PC-9 (cell line): Measurements from ENCODE around the gene DNAJC12. TPM values are rescaled to one million over a fixed set of nuclear protein-coding genes. Genes with fewer than 3 reads are reported as not detected.

Experiments
- BruUV-seq: library from RNA; stranded (reverse); fragments of 400-500 nt; replicated peaks from 2 replicates; lab custom pipeline; 2021; lab: Mats Ljungman, UMichigan
- CTCF ChIA-PET: fragments of 300-600 bp; sonication (Branson Sonifier 250); formaldehyde crosslinking; loops from one replicate; lab custom pipeline; 2022; ENCODE audit warnings: antibody characterized with exemption; lab: Charles Lee
- POLR2A ChIA-PET: fragments of 300-600 bp; sonication (Branson Sonifier 250); formaldehyde crosslinking; loops from one replicate; lab custom pipeline; 2022; ENCODE audit warnings: antibody characterized with exemption; ENCODE audit not compliant: unreplicated experiment; lab: Charles Lee
- DNase-seq, 2 experiments: peaks; one replicate each; pipeline versions ENCODE4 v3.0.0 to v3.0.0-alpha.2; 2015 to 2022; ENCODE audit warnings: mixed read lengths in 1 of 2
- H2AFZ ChIP-seq: fragments of 200-600 bp; sonication (generic); 2 replicates; pipeline ENCODE4 v1.8.1; 2017; ENCODE audit warnings: antibody characterized with exemption
- H3F3A ChIP-seq: fragments of 200-600 bp; sonication (generic); 2 replicates; pipeline ENCODE4 v1.8.1; 2017; ENCODE audit warnings: antibody characterized with exemption, mild to moderate bottlenecking, low read depth; ENCODE audit not compliant: insufficient read depth
- H3K27ac ChIP-seq: fragments of 200-600 bp; sonication (generic); 2 replicates; pipeline ENCODE4 v1.6.1; 2016; ENCODE audit warnings: mixed run types
- H3K27me3 ChIP-seq: fragments of 200-600 bp; sonication (generic); 2 replicates; pipeline ENCODE4 v1.6.1; 2016; ENCODE audit warnings: low read depth, mixed run types; ENCODE audit not compliant: insufficient read depth
- H3K36me3 ChIP-seq: fragments of 200-600 bp; sonication (generic); 2 replicates; pipeline ENCODE4 v1.6.1; 2016; ENCODE audit warnings: low read depth, mixed run types
- H3K4me1 ChIP-seq: fragments of 200-600 bp; sonication (generic); replicated peaks from 2 replicates; pipeline ENCODE4 v1.6.1; 2016; ENCODE audit warnings: mixed run types; ENCODE audit not compliant: insufficient read depth
- H3K4me2 ChIP-seq: fragments of 200-600 bp; sonication (generic); 2 replicates; pipeline ENCODE4 v1.6.1; 2017; ENCODE audit warnings: mixed run types
- H3K4me3 ChIP-seq: fragments of 200-600 bp; sonication (generic); 2 replicates; pipeline ENCODE4 v1.6.1; 2016; ENCODE audit warnings: mixed run types
- H3K79me2 ChIP-seq: fragments of 200-600 bp; sonication (generic); 2 replicates; pipeline ENCODE4 v1.6.1; 2017; ENCODE audit warnings: low read depth, mixed run types
- H3K9me2 ChIP-seq: fragments of 200-600 bp; sonication (generic); 2 replicates; pipeline ENCODE4 v1.8.1; 2017; ENCODE audit warnings: mild to moderate bottlenecking; ENCODE audit not compliant: insufficient read depth
- H3K9me3 ChIP-seq: fragments of 200-600 bp; sonication (generic); 2 replicates; pipeline ENCODE4 v1.8.1; 2016; ENCODE audit warnings: low read depth; ENCODE audit not compliant: insufficient read depth
- H4K20me1 ChIP-seq: fragments of 200-600 bp; sonication (generic); 2 replicates; pipeline ENCODE4 v1.8.1; 2017; ENCODE audit not compliant: insufficient read depth
- EZH2 ChIP-seq: fragments of 200-600 bp; sonication (generic); IDR thresholded peaks from 2 replicates; pipeline ENCODE4 v1.8.0; 2017; ENCODE audit warnings: antibody characterized with exemption, low read depth
- intact Hi-C: fragments of 100-400 bp; cut with micrococcal nuclease; formaldehyde crosslinking; loops from one replicate; pipeline ENCODE4 v1.10.0; 2022; ENCODE audit not compliant: unreplicated experiment
- total RNA-seq: library from RNA; stranded (reverse); gene quantifications from 2 replicates; pipeline ENCODE4 v1.2.3, GENCODE V29; 2021
- TF ChIP-seq, protein P1 (sequence below): fragments of 200-600 bp; sonication (generic); conservative IDR thresholded peaks from 2 replicates; pipeline ENCODE4 v1.6.1; 2017; ENCODE audit warnings: mixed run types, antibody characterized with exemption, mild to moderate bottlenecking, moderate library complexity

Gene DNAJC12
- total RNA-seq, 1 experiment from 2014 or later = 0.33 TPM

- TF ChIP-seq EZH2 = no peak
- TF ChIP-seq, protein P1, sequence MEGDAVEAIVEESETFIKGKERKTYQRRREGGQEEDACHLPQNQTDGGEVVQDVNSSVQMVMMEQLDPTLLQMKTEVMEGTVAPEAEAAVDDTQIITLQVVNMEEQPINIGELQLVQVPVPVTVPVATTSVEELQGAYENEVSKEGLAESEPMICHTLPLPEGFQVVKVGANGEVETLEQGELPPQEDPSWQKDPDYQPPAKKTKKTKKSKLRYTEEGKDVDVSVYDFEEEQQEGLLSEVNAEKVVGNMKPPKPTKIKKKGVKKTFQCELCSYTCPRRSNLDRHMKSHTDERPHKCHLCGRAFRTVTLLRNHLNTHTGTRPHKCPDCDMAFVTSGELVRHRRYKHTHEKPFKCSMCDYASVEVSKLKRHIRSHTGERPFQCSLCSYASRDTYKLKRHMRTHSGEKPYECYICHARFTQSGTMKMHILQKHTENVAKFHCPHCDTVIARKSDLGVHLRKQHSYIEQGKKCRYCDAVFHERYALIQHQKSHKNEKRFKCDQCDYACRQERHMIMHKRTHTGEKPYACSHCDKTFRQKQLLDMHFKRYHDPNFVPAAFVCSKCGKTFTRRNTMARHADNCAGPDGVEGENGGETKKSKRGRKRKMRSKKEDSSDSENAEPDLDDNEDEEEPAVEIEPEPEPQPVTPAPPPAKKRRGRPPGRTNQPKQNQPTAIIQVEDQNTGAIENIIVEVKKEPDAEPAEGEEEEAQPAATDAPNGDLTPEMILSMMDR = no peak
- Histone ChIP-seq H3K27ac (no peak overlapping the region), H4K20me1 (no peaks in the 10 kb centered on the region), H2AFZ (no peak overlapping the region), H3K4me2 (no peak overlapping the region), H3K9me2 (no peaks in the 10 kb centered on the region; the same call in 1 of the 2 replicates), H3K36me3 (no peaks in the 10 kb centered on the region), H3K27me3 (no peaks in the 10 kb centered on the region), H3K9me3 (no peaks in the 10 kb centered on the region), H3F3A (no peaks in the 10 kb centered on the region), H3K79me2 (no peaks in the 10 kb centered on the region), H3K4me3 (no peak overlapping the region), H3K4me1 (peaks cover 15% of the 10 kb centered on the region; the same call in 1 of the 2 replicates)
- BruUV-seq = no TSS peak
- CTCF ChIA-PET = interaction anchor here (0.7 kb wide), 1 partner anchor 738 kb away, joined by 5 read pairs; no protein-coding TSS in a partner anchor
- DNase-seq = no peak
- POLR2A ChIA-PET = no interaction called here
- intact Hi-C loops = no loop called here
Observed at GRCh38 chr10:67793313-67793712, 44.7 kb downstream of the DNAJC12 start.

DNA sequence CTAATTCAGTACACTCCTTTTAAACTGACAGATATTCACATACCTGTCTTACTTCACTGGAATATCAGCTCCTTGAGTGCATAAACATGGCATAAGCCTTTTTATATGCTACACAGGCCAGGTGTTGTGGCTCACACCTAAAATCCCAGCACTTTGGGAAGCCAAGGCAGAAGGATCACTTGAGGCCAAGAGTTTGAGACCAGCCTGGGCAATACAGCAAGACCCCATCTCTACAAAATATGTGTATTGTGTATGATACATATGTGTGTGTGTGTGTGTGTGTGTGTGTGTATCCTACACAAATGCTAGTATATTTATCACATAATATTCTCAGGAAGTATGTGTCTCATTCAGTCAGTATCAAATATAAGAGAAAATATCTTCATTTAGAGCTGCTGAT lies 45.3 kb downstream of the DNAJC12 start:
- ChIA-PET POLR2A (no interaction called here), CTCF (interaction anchor here (0.7 kb wide), 1 partner anchor 737 kb away, joined by 5 read pairs; no protein-coding TSS in a partner anchor)
- H3K79me2 ChIP-seq = no peaks in the 10 kb centered on the region
- BruUV-seq = no TSS peak
- no peaks in the 10 kb centered on the region for H4K20me1 ChIP-seq
- H3K4me2 ChIP-seq = no peak overlapping the region
- no peak overlapping the region for H3K4me3 ChIP-seq
- H2AFZ ChIP-seq = no peak overlapping the region
- DNase-seq = no peak
- no peaks in the 10 kb centered on the region for H3K36me3 ChIP-seq
- intact Hi-C loops = no loop called here
- no peaks in the 10 kb centered on the region for H3K27me3 ChIP-seq
- no peaks in the 10 kb centered on the region for H3F3A ChIP-seq
- H3K4me1 ChIP-seq = peaks cover 15% of the 10 kb centered on the region; the same call in 1 of the 2 replicates
- H3K27ac ChIP-seq = no peak overlapping the region
- H3K9me2 ChIP-seq = no peaks in the 10 kb centered on the region; the same call in 1 of the 2 replicates
- no peaks in the 10 kb centered on the region for H3K9me3 ChIP-seq
- TF ChIP-seq, protein P1 = no peak
- no peak for TF ChIP-seq EZH2

DNA sequence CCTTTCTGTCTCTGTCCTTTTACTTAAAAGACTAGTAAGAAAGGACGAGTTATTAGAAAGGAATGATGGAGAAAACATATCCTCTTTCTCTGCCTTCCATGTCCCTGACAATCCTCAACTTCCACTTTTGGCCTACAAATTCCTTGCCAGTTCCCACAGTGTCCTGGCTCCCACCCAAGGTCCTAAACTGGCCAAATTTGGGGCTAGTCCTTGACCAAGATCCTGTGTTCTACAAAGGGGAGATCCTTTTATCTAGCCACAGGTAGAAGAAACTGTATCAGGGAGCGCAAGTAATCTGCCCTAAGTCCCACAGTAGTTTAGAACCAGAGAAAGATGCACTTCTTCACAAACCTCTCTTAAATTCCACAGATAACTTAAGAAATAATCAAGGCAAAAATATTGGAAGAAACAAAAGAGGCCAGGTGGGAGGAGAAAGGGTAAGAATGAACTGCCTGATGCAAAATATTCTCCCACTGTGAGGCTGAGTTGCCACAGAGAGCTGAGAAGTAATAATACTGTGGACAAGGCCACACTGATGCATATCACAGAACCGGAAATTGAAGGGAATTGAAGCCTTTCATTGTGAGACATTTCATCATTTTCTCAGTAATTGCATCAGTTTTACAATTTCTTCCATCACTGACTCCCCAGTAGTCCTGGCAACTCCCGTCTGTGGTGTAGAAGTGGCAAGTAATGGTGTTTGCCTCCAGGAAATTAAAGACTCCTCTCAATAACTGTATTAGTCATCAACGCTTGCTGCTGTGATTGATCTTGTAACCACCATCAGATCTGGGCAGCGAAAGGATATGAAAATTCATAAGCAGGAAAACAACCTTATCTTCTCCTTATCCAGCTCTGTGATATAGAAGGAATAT lies 47.2 kb downstream of the DNAJC12 start:
- intact Hi-C loops = no loop called here
- H3K4me3 ChIP-seq = no peak overlapping the region
- ChIA-PET POLR2A (no interaction called here), CTCF (interaction anchor here (0.6 kb wide), 1 partner anchor 300 kb away, joined by 10 read pairs; no protein-coding TSS in a partner anchor)
- no peaks in the 10 kb centered on the region for H3F3A ChIP-seq
- H3K36me3 ChIP-seq = no peaks in the 10 kb centered on the region
- no peaks in the 10 kb centered on the region; the same call in 1 of the 2 replicates for H3K9me2 ChIP-seq
- BruUV-seq = no TSS peak
- no peak for TF ChIP-seq EZH2
- TF ChIP-seq, protein P1 = no peak
- no peaks in the 10 kb centered on the region for H3K9me3 ChIP-seq
- H4K20me1 ChIP-seq = no peaks in the 10 kb centered on the region
- peak overlapping the region; percentile 38 for H3K4me2 ChIP-seq
- H3K4me1 ChIP-seq = peaks cover 15% of the 10 kb centered on the region; the same call in 1 of the 2 replicates
- H3K79me2 ChIP-seq = no peaks in the 10 kb centered on the region
- peak overlapping the region; percentile 55 for H2AFZ ChIP-seq
- peak in 1 of 2 experiments; percentile 71 for DNase-seq
- peak overlapping the region; percentile 54 for H3K27ac ChIP-seq
- H3K27me3 ChIP-seq = no peaks in the 10 kb centered on the region
